A673 (cell line): ENCODE measurements around the gene LIN9. TPM values are rescaled to one million over a fixed set of nuclear protein-coding genes. Genes with fewer than 3 reads are reported as not detected.

ENCODE experiments used
- BruUV-seq: library from RNA; stranded (reverse); fragments of 400-500 nt; replicated peaks from 2 replicates; lab custom pipeline; 2021; lab: Mats Ljungman, UMichigan
- CTCF ChIA-PET: fragments of 300-600 bp; sonication (Branson Sonifier 250); formaldehyde crosslinking; loops from one replicate; lab custom pipeline; 2022; ENCODE audit warnings: antibody characterized with exemption; lab: Charles Lee
- POLR2A ChIA-PET: fragments of 300-600 bp; sonication (Branson Sonifier 250); formaldehyde crosslinking; loops from one replicate; lab custom pipeline; 2022; ENCODE audit warnings: antibody characterized with exemption; ENCODE audit not compliant: low non-redundant PET; lab: Charles Lee
- DNase-seq: peaks from one replicate; pipeline ENCODE4 v3.0.0-alpha.2; 2015; ENCODE audit warnings: low spot score
- H3K27ac ChIP-seq: fragments of 200-600 bp; sonication (generic); 2 replicates; pipeline ENCODE4 v1.5.1; 2016; ENCODE audit warnings: mixed run types, low read depth, mild to moderate bottlenecking, mixed read lengths, antibody characterized with exemption, low read length; ENCODE audit not compliant: poor library complexity, severe bottlenecking
- H3K27me3 ChIP-seq: fragments of 200-600 bp; sonication (generic); replicated peaks from 2 replicates; pipeline ENCODE4 v1.6.1; 2017; ENCODE audit warnings: mixed run types, low read depth, mild to moderate bottlenecking, mixed read lengths, antibody characterized with exemption, low read length; ENCODE audit not compliant: insufficient read depth, poor library complexity
- H3K36me3 ChIP-seq: fragments of 200-600 bp; sonication (generic); 2 replicates; pipeline ENCODE4 v1.6.1; 2016; ENCODE audit warnings: mixed run types, mild to moderate bottlenecking, mixed read lengths, antibody characterized with exemption, low read length; ENCODE audit not compliant: insufficient read depth, poor library complexity, severe bottlenecking
- H3K4me1 ChIP-seq: fragments of 200-600 bp; sonication (generic); 2 replicates; pipeline ENCODE4 v1.6.1; 2017; ENCODE audit warnings: mixed run types, mild to moderate bottlenecking, mixed read lengths, antibody characterized with exemption, low read length; ENCODE audit not compliant: insufficient read depth, poor library complexity, severe bottlenecking
- H3K4me3 ChIP-seq: fragments of 200-600 bp; sonication (generic); 2 replicates; pipeline ENCODE4 v1.5.1; 2016; ENCODE audit warnings: low read depth, mixed run types, mild to moderate bottlenecking, mixed read lengths, low read length; ENCODE audit not compliant: poor library complexity, severe bottlenecking
- H3K9me3 ChIP-seq: fragments of 200-600 bp; sonication (generic); 2 replicates; pipeline ENCODE4 v1.6.1; 2016; ENCODE audit warnings: mixed run types, low read depth, mild to moderate bottlenecking, mixed read lengths, antibody characterized with exemption, low read length; ENCODE audit not compliant: poor library complexity, severe bottlenecking
- EZH2 ChIP-seq: fragments of 200-600 bp; sonication (generic); IDR thresholded peaks from 2 replicates; pipeline ENCODE4 v1.6.1; 2017; ENCODE audit warnings: borderline replicate concordance, low read depth, mild to moderate bottlenecking, mixed read lengths, antibody characterized with exemption, low read length; ENCODE audit not compliant: poor library complexity, severe bottlenecking
- intact Hi-C: fragments of 100-400 bp; cut with micrococcal nuclease; formaldehyde crosslinking; loops from one replicate; pipeline ENCODE4 v1.10.0; 2022; ENCODE audit not compliant: unreplicated experiment
- total RNA-seq: library from RNA; stranded (reverse); gene quantifications from 2 replicates; pipeline ENCODE4 v1.2.3, GENCODE V29; 2021
- TF ChIP-seq, protein P1 (sequence below): fragments of 300-800, 200-600 bp; sonication (generic); conservative IDR thresholded peaks from 2 replicates; pipeline ENCODE4 v1.5.1; 2017; ENCODE audit warnings: low read depth, mild to moderate bottlenecking, antibody characterized with exemption, low read length, moderate library complexity, mixed read lengths

The LIN9 gene
- total RNA-seq, 1 experiment from 2014 or later: 20.7 TPM

DNA sequence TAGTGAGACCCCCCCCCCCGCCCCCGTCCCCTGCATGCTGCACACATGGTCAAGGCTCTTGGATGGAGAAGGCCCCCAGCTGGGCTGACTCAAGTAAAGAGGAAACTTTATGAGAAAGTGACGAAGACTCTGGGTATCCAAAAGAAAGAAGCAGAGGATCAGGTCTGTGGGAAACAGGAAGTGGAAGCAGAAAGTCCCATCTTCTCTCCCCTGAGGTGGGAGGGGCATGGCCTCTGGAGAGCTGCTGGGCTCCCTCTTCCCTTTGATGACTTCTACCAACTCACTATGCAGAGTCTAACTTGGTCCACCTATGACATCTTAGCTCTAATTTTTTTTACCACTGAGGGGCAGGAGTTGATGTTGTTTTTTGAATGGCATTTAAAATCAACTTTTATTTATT, 42.7 kb upstream of the LIN9 start:
- POLR2A ChIA-PET: no interaction called here
- H3K36me3 ChIP-seq: no peaks in the 10 kb centered on the region
- TF ChIP-seq, protein P1, sequence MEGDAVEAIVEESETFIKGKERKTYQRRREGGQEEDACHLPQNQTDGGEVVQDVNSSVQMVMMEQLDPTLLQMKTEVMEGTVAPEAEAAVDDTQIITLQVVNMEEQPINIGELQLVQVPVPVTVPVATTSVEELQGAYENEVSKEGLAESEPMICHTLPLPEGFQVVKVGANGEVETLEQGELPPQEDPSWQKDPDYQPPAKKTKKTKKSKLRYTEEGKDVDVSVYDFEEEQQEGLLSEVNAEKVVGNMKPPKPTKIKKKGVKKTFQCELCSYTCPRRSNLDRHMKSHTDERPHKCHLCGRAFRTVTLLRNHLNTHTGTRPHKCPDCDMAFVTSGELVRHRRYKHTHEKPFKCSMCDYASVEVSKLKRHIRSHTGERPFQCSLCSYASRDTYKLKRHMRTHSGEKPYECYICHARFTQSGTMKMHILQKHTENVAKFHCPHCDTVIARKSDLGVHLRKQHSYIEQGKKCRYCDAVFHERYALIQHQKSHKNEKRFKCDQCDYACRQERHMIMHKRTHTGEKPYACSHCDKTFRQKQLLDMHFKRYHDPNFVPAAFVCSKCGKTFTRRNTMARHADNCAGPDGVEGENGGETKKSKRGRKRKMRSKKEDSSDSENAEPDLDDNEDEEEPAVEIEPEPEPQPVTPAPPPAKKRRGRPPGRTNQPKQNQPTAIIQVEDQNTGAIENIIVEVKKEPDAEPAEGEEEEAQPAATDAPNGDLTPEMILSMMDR: no peak
- TF ChIP-seq EZH2: no peak
- CTCF ChIA-PET: no interaction called here
- H3K27me3 ChIP-seq: no peaks in the 10 kb centered on the region
- no peaks in the 10 kb centered on the region for H3K9me3 ChIP-seq
- H3K4me1 ChIP-seq: peaks cover 12% of the 10 kb centered on the region
- peak; percentile 31 for DNase-seq
- H3K4me3 ChIP-seq: no peak overlapping the region
- H3K27ac ChIP-seq: no peak overlapping the region
- no TSS peak for BruUV-seq
- intact Hi-C loops: no loop called here

DNA sequence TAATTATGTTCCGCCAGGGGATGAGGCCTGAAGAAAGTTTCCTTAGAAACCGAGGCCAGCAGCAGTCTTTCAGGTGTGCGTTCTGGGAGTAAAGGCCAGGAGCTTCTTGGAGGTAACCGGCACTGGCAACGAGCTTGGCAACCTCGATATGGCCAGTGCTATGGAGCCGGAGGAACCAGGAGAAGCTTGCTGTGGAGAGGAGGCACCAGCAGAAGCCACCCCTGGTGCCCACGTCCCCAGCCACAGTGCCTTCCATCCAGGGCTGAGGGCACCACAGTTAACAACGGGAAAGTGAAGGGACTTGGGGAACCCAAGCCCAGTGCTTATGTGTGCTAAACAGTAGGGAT, 41.5 kb upstream of the LIN9 start:
- CTCF ChIA-PET: no interaction called here

DNA sequence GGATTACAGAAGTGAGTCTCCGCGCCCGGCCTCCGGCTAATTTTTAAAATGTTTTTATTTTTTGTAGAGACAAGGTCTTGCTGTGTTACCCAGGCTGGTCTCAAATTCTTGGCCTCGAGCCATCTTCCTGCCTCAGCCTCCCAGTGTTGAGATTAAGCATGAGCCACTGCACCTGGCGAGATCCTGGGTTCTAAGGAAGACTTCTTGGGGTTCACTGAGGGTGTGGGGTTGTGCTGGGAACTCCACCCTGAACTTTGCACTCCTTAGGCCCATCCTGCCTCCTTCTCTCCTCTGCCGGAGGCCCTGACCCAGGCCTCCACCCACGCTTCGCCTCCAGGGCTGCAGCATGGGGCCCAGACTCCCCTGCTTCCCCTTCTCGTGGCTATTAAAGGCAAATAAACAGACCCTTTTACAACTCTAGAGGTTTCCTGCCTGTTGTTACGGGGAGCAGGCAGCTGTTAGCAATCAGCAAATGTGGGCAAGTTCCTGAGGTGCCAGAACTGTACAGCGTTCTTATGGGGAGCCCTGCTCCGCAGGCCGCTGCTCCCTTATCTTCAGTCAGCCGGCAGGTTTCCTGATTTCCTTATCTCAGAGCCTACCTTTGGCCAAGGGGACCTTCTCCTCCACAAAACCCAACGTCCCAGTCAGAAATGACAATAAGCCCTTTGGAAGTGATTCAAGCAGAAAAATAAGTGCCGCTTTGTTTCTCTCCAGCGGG, 41.0 kb upstream of the LIN9 start:
- H3K4me3 ChIP-seq: no peak overlapping the region
- ChIA-PET POLR2A (interaction anchor here (0.7 kb wide), 1 partner anchor 572 kb away, joined by 3 read pairs; no protein-coding TSS in a partner anchor), CTCF (no interaction called here)
- DNase-seq: no peak
- BruUV-seq: no TSS peak
- intact Hi-C loops: no loop called here
- peaks cover 12% of the 10 kb centered on the region for H3K4me1 ChIP-seq
- no peaks in the 10 kb centered on the region for H3K36me3 ChIP-seq
- H3K27ac ChIP-seq: no peak overlapping the region
- no peak for TF ChIP-seq EZH2
- TF ChIP-seq, protein P1: no peak
- no peaks in the 10 kb centered on the region for H3K27me3 ChIP-seq
- no peaks in the 10 kb centered on the region for H3K9me3 ChIP-seq

More for the DNA sequence above, 41.5 kb upstream of the LIN9 start:
- POLR2A ChIA-PET: interaction anchor here (0.7 kb wide), 1 partner anchor 573 kb away, joined by 3 read pairs; no protein-coding TSS in a partner anchor
- no peak for DNase-seq
- Histone ChIP-seq H3K36me3 (no peaks in the 10 kb centered on the region), H3K4me3 (no peak overlapping the region), H3K27me3 (no peaks in the 10 kb centered on the region), H3K27ac (no peak overlapping the region), H3K9me3 (no peaks in the 10 kb centered on the region), H3K4me1 (peaks cover 12% of the 10 kb centered on the region)
- intact Hi-C loops: no loop called here
- TF ChIP-seq, protein P1: no peak
- no peak for TF ChIP-seq EZH2
- no TSS peak for BruUV-seq
